HG03039 (cell line): ENCODE data around the gene ANKRD65.
"Not testable (repeated sequence)": the region's sequence is repeated elsewhere in the genome, so short reads cannot be mapped to it uniquely, and the experiment has no call there.

Experiments
- ATAC-seq: cut with Tn5 transposase; IDR thresholded peaks from one replicate; pipeline ENCODE4 v1.9.1; 2021; ENCODE audit warnings: mild to moderate bottlenecking, moderate library complexity; ENCODE audit not compliant: unreplicated experiment

ANKRD65 gene

GRCh38 chr1:1373815-1374588 lies 47.1 kb downstream of the ANKRD65 start:
- ATAC-seq, result no peak

GRCh38 chr1:1373051-1373814 lies 47.8 kb downstream of the ANKRD65 start:
- no peak for ATAC-seq

- no peak for ATAC-seq
These were observed 49.0 kb downstream of the ANKRD65 start for GRCh38 chr1:1371746-1372711.

GRCh38 chr1:1371364-1371745 lies 49.7 kb downstream of the ANKRD65 start:
- ATAC-seq, result no peak

- ATAC-seq, result no peak
These were observed 50.2 kb downstream of the ANKRD65 start for GRCh38 chr1:1370771-1371300.

- ATAC-seq, result not testable (repeated sequence)
These were observed 51.0 kb downstream of the ANKRD65 start for GRCh38 chr1:1370094-1370493.
